Measurements from ENCODE around the gene HEPN1. TPM values are rescaled to one million over a fixed set of nuclear protein-coding genes. Genes with fewer than 3 reads are reported as not detected.
A peak's percentile ranks its signal among the peaks of the same experiment; 100 is the strongest.

HEPN1 gene
- total RNA-seq, 1 donor from 2014 or later: not detected

DNA sequence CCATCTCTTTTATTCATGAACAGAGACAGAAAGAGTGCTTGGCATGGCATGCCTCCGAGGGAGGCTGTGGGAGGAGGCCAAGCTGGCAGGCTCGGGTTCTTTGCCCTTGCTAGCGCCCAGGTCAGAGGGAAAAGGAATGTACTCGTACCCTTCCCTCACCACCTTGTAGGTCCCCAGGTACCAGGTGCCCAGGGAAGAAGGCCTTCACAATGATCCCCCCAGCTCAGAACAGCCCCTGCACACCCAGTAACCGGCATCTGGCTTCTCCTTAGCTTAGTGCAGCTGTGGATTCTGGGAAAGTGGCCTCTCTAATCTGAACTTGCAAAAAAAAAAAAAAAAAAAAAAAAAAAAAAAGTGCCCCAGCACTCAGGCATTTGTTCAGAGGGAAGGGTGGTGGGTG, 1.3 kb downstream of the HEPN1 start:
- ChIA-PET CTCF (no interaction called here), POLR2A (interaction anchor here (1.2 kb wide), 1 partner anchor 33 kb away, joined by 4 read pairs; the partner anchor contains the start of gene CCDC15)
- Mint-ChIP-seq H3K4me1 (peaks cover 3% of the 10 kb centered on the region), H3K9me3 (no peaks in the 10 kb centered on the region), H3K36me3 (ENCODE audit: low read depth) (no peaks in the 10 kb centered on the region), H3K27me3 (peaks cover 41% of the 10 kb centered on the region), H3K27ac (no peak overlapping the region), H3K4me3 (peak overlapping the region; percentile 65)
- TF ChIP-seq CTCF (IDR thresholded peaks at IDR 0.05): no peak
- ATAC-seq (ENCODE audit: low read depth) (no peak), DNase-seq (no peak)
- intact Hi-C loops (cut with micrococcal nuclease): no loop called here

GRCh38 chr11:124920870-124921609, 2.0 kb downstream of the HEPN1 start:
- Mint-ChIP-seq H3K27ac (no peak overlapping the region), H3K27me3 (peaks cover 35% of the 10 kb centered on the region), H3K9me3 (no peaks in the 10 kb centered on the region), H3K36me3 (ENCODE audit: low read depth) (no peaks in the 10 kb centered on the region), H3K4me1 (peaks cover 3% of the 10 kb centered on the region), H3K4me3 (peak overlapping the region; percentile 65)
- DNase-seq (peak; percentile 42), ATAC-seq (ENCODE audit: low read depth) (peak; percentile 78)
- ChIA-PET CTCF (no interaction called here), POLR2A (interaction anchor here (1.2 kb wide), 1 partner anchor 33 kb away, joined by 4 read pairs; the partner anchor contains the start of gene CCDC15)
- intact Hi-C loops (cut with micrococcal nuclease): no loop called here
- TF ChIP-seq CTCF (IDR thresholded peaks at IDR 0.05): no peak

DNA sequence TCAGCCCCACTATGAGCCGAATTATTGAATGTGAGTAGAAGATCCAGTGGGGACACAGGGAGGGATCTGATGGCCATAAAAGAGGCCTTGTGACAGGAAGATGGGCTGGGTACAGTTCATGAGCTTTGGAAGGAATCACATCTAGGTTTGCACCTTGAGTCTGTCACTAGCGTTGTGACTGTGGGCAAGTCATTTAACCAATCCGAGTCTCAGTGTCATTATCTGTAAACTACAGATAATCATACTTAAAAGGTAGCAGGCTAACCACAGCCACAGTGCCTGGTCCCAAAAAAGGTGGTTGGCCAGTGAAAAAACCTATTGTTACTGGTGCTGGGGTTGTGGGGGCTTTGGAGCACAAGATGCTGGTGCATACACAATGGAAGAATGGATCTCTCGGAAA, 3.8 kb downstream of the HEPN1 start:
- peaks cover 32% of the 10 kb centered on the region for H3K27me3 Mint-ChIP-seq
- no peak overlapping the region for H3K4me3 Mint-ChIP-seq

DNA sequence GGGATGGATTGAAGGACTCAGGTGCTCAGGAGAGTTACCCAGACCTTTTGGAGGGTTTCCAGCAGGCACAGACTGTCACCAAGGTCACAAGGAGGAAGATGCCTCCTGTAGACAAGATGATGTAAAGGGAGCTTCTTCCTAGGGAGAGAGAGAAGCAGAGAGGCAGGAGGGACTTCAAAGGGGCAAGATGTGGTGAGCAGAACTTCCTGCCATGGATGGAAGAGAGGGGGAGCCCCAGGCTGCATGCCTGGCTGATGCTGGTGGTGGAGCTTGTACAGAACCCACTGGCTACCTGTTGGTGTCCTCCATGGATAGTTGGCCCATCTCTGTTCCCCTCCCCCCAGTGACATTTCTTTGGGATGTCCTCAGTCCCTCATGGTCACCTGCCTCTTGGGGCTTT, 4.2 kb downstream of the HEPN1 start:
- POLR2A ChIA-PET: no interaction called here
- Mint-ChIP-seq H3K27me3 (peaks cover 32% of the 10 kb centered on the region), H3K27ac (no peak overlapping the region), H3K36me3 (ENCODE audit: low read depth) (no peaks in the 10 kb centered on the region), H3K9me3 (no peaks in the 10 kb centered on the region), H3K4me1 (peaks cover 3% of the 10 kb centered on the region), H3K4me3 (no peak overlapping the region)
- CTCF ChIA-PET: no interaction called here
- DNase-seq (no peak), ATAC-seq (ENCODE audit: low read depth) (no peak)
- no peak for TF ChIP-seq CTCF (IDR thresholded peaks at IDR 0.05)
- intact Hi-C loops (cut with micrococcal nuclease): no loop called here

More for the DNA sequence above, 3.8 kb downstream of the HEPN1 start:
- ChIA-PET POLR2A (no interaction called here), CTCF (no interaction called here)
- intact Hi-C loops (cut with micrococcal nuclease): no loop called here
- H3K27ac Mint-ChIP-seq: no peak overlapping the region
- H3K9me3 Mint-ChIP-seq: no peaks in the 10 kb centered on the region
- no peaks in the 10 kb centered on the region for H3K36me3 Mint-ChIP-seq (ENCODE audit: low read depth)
- TF ChIP-seq CTCF (IDR thresholded peaks at IDR 0.05): no peak
- ATAC-seq (ENCODE audit: low read depth): no peak
- H3K4me1 Mint-ChIP-seq: peaks cover 3% of the 10 kb centered on the region
- DNase-seq: no peak

GRCh38 chr11:124928942-124929665, 10.1 kb downstream of the HEPN1 start:
- intact Hi-C loops (cut with micrococcal nuclease): no loop called here
- POLR2A ChIA-PET: no interaction called here
- H3K9me3 Mint-ChIP-seq: no peaks in the 10 kb centered on the region
- ATAC-seq (ENCODE audit: low read depth) (no peak), DNase-seq (no peak)
- H3K4me1 Mint-ChIP-seq: peaks cover 3% of the 10 kb centered on the region
- no peak overlapping the region for H3K27ac Mint-ChIP-seq
- no peak for TF ChIP-seq CTCF (IDR thresholded peaks at IDR 0.05)
- H3K27me3 Mint-ChIP-seq: peaks cover 8% of the 10 kb centered on the region
- H3K4me3 Mint-ChIP-seq: no peak overlapping the region
- CTCF ChIA-PET: no interaction called here
- no peaks in the 10 kb centered on the region for H3K36me3 Mint-ChIP-seq (ENCODE audit: low read depth)
